HEK293 (cell line): ENCODE results near the gene SLC25A1.

Experiments used
- CTCF ChIP-seq: fragments of 450-650 bp; formaldehyde crosslinking; IDR thresholded peaks from 2 replicates; pipeline ENCODE4 v1.5.1; 2016; ENCODE audit warnings: missing biosample characterization, missing genetic modification characterization
- PRDM1 ChIP-seq: fragments of 450-650 bp; formaldehyde crosslinking; IDR thresholded peaks from 2 replicates; pipeline ENCODE4; 2016; ENCODE audit warnings: missing biosample characterization, missing genetic modification characterization
- ZNF501 ChIP-seq: fragments of 450-650 bp; formaldehyde crosslinking; IDR thresholded peaks from 2 replicates; pipeline ENCODE4 v1.5.1; 2016; ENCODE audit warnings: missing biosample characterization, missing genetic modification characterization

GRCh38 chr22:19175026-19175601, 3.4 kb downstream of the SLC25A1 start:
- TF ChIP-seq CTCF = no peak
- TF ChIP-seq ZNF501 (tag by site-specific recombination) = no peak
- no peak for TF ChIP-seq PRDM1
